Measurements from ENCODE around the gene SCN3A.

- TF ChIP-seq CTCF (conservative IDR thresholded peaks at IDR 0.05) (no peak), ZFX (IDR thresholded peaks at IDR 0.05) (no peak)
These were observed 120.5 kb downstream of the SCN3A start for GRCh38 chr2:165083326-165083725.

All from C4-2B (cell line).